GM23338 (cell line): ENCODE results near the gene TNFSF13B. TPM values are rescaled to one million over a fixed set of nuclear protein-coding genes. Genes with fewer than 3 reads are reported as not detected.
A peak's percentile ranks its signal among the peaks of the same experiment; 100 is the strongest.

Experiments used
- ATAC-seq: fragments of 200-7000 bp; cut with Tn5 transposase; 3 replicates; pipeline ENCODE4 v1.9.1; 2020
- DNase-seq: peaks from one replicate; pipeline ENCODE4 v3.0.0-alpha.2; 2015; ENCODE audit warnings: low spot score
- H2AFZ ChIP-seq: fragments of 200-600 bp; sonication (generic); 2 replicates; pipeline ENCODE4 v1.8.0; 2016; ENCODE audit warnings: antibody characterized with exemption, mild to moderate bottlenecking, moderate library complexity
- H3F3A ChIP-seq: fragments of 200-600 bp; sonication (generic); replicated peaks from 2 replicates; pipeline ENCODE4 v1.8.0; 2017; ENCODE audit warnings: antibody characterized with exemption, mixed run types, low read depth
- H3K27ac ChIP-seq: fragments of 200-600 bp; sonication (generic); 2 replicates; pipeline ENCODE4 v1.6.1; 2016; ENCODE audit warnings: low read depth
- H3K27me3 ChIP-seq: fragments of 200-600 bp; sonication (generic); 2 replicates; pipeline ENCODE4 v1.8.0; 2016; ENCODE audit warnings: mild to moderate bottlenecking, mixed run types, moderate library complexity; ENCODE audit not compliant: insufficient read depth
- H3K36me3 ChIP-seq: fragments of 200-600 bp; sonication (generic); 2 replicates; pipeline ENCODE4 v1.8.0; 2016; ENCODE audit warnings: mild to moderate bottlenecking; ENCODE audit not compliant: insufficient read depth
- H3K4me1 ChIP-seq: fragments of 200-600 bp; sonication (generic); 2 replicates; pipeline ENCODE4 v1.8.0; 2016; ENCODE audit warnings: mild to moderate bottlenecking, moderate library complexity; ENCODE audit not compliant: insufficient read depth
- H3K4me2 ChIP-seq: fragments of 200-600 bp; sonication (generic); 2 replicates; pipeline ENCODE4 v1.7.1; 2017; ENCODE audit warnings: mixed run types
- H3K4me3 ChIP-seq: fragments of 200-600 bp; sonication (generic); 2 replicates; pipeline ENCODE4 v1.6.1; 2016; ENCODE audit warnings: mixed run types
- H3K79me2 ChIP-seq: fragments of 200-600 bp; sonication (generic); replicated peaks from 2 replicates; pipeline ENCODE4 v1.8.0; 2017; ENCODE audit warnings: mild to moderate bottlenecking; ENCODE audit not compliant: insufficient read depth
- H3K9me2 ChIP-seq: fragments of 200-600 bp; sonication (generic); 2 replicates; pipeline ENCODE4 v1.8.0; 2017; ENCODE audit not compliant: insufficient read depth
- H4K20me1 ChIP-seq: fragments of 200-600 bp; sonication (generic); replicated peaks from 2 replicates; pipeline ENCODE4 v1.8.0; 2017; ENCODE audit warnings: mild to moderate bottlenecking; ENCODE audit not compliant: insufficient read depth
- H3K27ac Mint-ChIP-seq: 2 replicates; pipeline ENCODE4 v1.8.0; 2020; ENCODE audit warnings: inconsistent platforms, mild to moderate bottlenecking, moderate library complexity, mixed read lengths
- H3K27me3 Mint-ChIP-seq: 3 replicates; pipeline ENCODE4 v1.8.0; 2022; ENCODE audit warnings: low read depth, mild to moderate bottlenecking, moderate library complexity, mixed read lengths, inconsistent platforms; ENCODE audit not compliant: insufficient read depth, poor library complexity
- H3K36me3 Mint-ChIP-seq: 3 replicates; pipeline ENCODE4 v1.8.0; 2021; ENCODE audit warnings: low read depth, mild to moderate bottlenecking, inconsistent platforms, moderate library complexity, mixed read lengths
- H3K4me1 Mint-ChIP-seq: 3 replicates; pipeline ENCODE4 v1.8.0; 2020; ENCODE audit warnings: mild to moderate bottlenecking, inconsistent platforms, mixed read lengths
- H3K4me3 Mint-ChIP-seq: 3 replicates; pipeline ENCODE4 v1.8.0; 2021; ENCODE audit warnings: moderate library complexity, mild to moderate bottlenecking, inconsistent platforms, mixed read lengths
- H3K9me3 Mint-ChIP-seq: 3 replicates; pipeline ENCODE4 v1.8.0; 2020; ENCODE audit warnings: moderate library complexity, mild to moderate bottlenecking, inconsistent platforms, mixed read lengths
- CREB1 ChIP-seq: fragments of 250-450 bp; sonication (Bioruptor Pico); IDR thresholded peaks from 2 replicates; pipeline ENCODE4 v1.5.0; 2020; ENCODE audit warnings: low read depth, mild to moderate bottlenecking, moderate library complexity
- CTCF ChIP-seq, 2 experiments: fragments of 200-600 bp in 1 of 2; sonication (generic) in 1 of 2; conservative IDR thresholded peaks; 2 replicates each; pipeline versions ENCODE4 v1.5.1 to v1.6.1; 2016 to 2017; ENCODE audit warnings: antibody characterized with exemption in 2 of 2, low read depth in 2 of 2, mild to moderate bottlenecking in 2 of 2, moderate library complexity in 1 of 2
- ETS1 ChIP-seq: IDR thresholded peaks from 2 replicates; pipeline ENCODE4 v1.6.1; 2016; ENCODE audit warnings: antibody characterized with exemption
- EZH2 ChIP-seq: fragments of 200-600 bp; sonication (generic); IDR thresholded peaks from one replicate; pipeline ENCODE4 v1.8.0; 2017; ENCODE audit warnings: antibody characterized with exemption, mild to moderate bottlenecking, low read depth; ENCODE audit not compliant: unreplicated experiment
- JUNB ChIP-seq: IDR thresholded peaks from one replicate; pipeline ENCODE4 v1.6.1; 2016; ENCODE audit warnings: antibody characterized with exemption; ENCODE audit not compliant: unreplicated experiment
- NANOG ChIP-seq: IDR thresholded peaks from 2 replicates; pipeline ENCODE4 v1.6.1; 2016; ENCODE audit warnings: antibody characterized with exemption, borderline replicate concordance
- POLR2AphosphoS5 ChIP-seq: IDR thresholded peaks from 2 replicates; pipeline ENCODE4 v1.6.1; 2016; ENCODE audit warnings: antibody characterized with exemption, low read depth
- ZNF114 ChIP-seq: fragments of 250-450 bp; sonication (Bioruptor Pico); IDR thresholded peaks from 2 replicates; pipeline ENCODE4 v1.5.0; 2020; ENCODE audit warnings: mild to moderate bottlenecking, moderate library complexity
- ZNF331 ChIP-seq: fragments of 250-450 bp; sonication (Bioruptor Pico); IDR thresholded peaks from 2 replicates; pipeline ENCODE4 v1.5.0; 2020; ENCODE audit warnings: low read depth, mild to moderate bottlenecking, moderate library complexity
- ZNF462 ChIP-seq: fragments of 250-450 bp; sonication (Bioruptor Pico); IDR thresholded peaks from 2 replicates; pipeline ENCODE4 v1.5.0; 2020; ENCODE audit warnings: mild to moderate bottlenecking, moderate library complexity
- polyA plus RNA-seq: library from polyadenylated mRNA; unstranded; fragments of >200 nt; fragmentation: Nextera tagmentation; extraction: Ambion mirVana; gene quantifications from 2 replicates; pipeline ENCODE4 v1.2.1, GENCODE V29; 2016
- total RNA-seq: library from RNA; depleted of rRNA; stranded (reverse); fragments of >200 nt; shearing (Covaris generic); gene quantifications from 2 replicates; pipeline ENCODE4 v1.2.3, GENCODE V29; 2014

The TNFSF13B gene
- total and polyA plus RNA-seq, 2 experiments from 2014 or later, result 0.10 to 0.55 TPM

- TF ChIP-seq ZNF462 (CRISPR knock-in tag), result no peak
- TF ChIP-seq ETS1, result no peak
- TF ChIP-seq NANOG, result no peak
- no peak for TF ChIP-seq JUNB
- no peak for TF ChIP-seq ZNF114
- no peak for TF ChIP-seq EZH2
- no peak for TF ChIP-seq POLR2AphosphoS5
Measured at GRCh38 chr13:108283110-108283509, 13.6 kb downstream of the TNFSF13B start (continued).

- H3K4me1 Mint-ChIP-seq, result peaks cover 10% of the 10 kb centered on the region
- H3K27me3 Mint-ChIP-seq, result no peaks in the 10 kb centered on the region
- Histone ChIP-seq H3K4me3 (no peak overlapping the region), H3K36me3 (no peaks in the 10 kb centered on the region), H2AFZ (peak overlapping the region; percentile 6; the same call in 1 of the 2 replicates), H3K4me2 (no peak overlapping the region), H3F3A (no peaks in the 10 kb centered on the region), H3K9me2 (no peaks in the 10 kb centered on the region), H3K27ac (no peak overlapping the region), H3K4me1 (peaks cover 11% of the 10 kb centered on the region), H3K79me2 (no peaks in the 10 kb centered on the region), H4K20me1 (no peaks in the 10 kb centered on the region), H3K27me3 (no peaks in the 10 kb centered on the region)
- no peaks in the 10 kb centered on the region for H3K9me3 Mint-ChIP-seq
- ATAC-seq (no peak), DNase-seq (peak; percentile 5)
- H3K4me3 Mint-ChIP-seq, result no peak overlapping the region
- no peaks in the 10 kb centered on the region for H3K36me3 Mint-ChIP-seq
- H3K27ac Mint-ChIP-seq, result no peak overlapping the region
- TF ChIP-seq CREB1 (CRISPR knock-in tag) (no peak), ZNF114 (no peak), POLR2AphosphoS5 (no peak), NANOG (no peak), CTCF (conservative IDR thresholded peaks at IDR 0.05; ENCODE audit: low read depth in 2 of 2) (no peak), JUNB (no peak), ZNF331 (CRISPR knock-in tag) (no peak)
Measured at GRCh38 chr13:108288741-108289140, 19.2 kb downstream of the TNFSF13B start.
